DND-41 (cell line): ENCODE measurements around the gene GABRA5.

Source experiments
- CTCF ChIP-seq: IDR thresholded peaks from 2 replicates; pipeline ENCODE4 v1.5.1; 2012; ENCODE audit warnings: borderline replicate concordance, low read length, moderate library complexity, mild to moderate bottlenecking; ENCODE audit not compliant: poor library complexity, severe bottlenecking; ENCODE audit errors: extremely low read depth
- EZH2 ChIP-seq: IDR thresholded peaks from 3 replicates; pipeline ENCODE4 v1.6.1; 2012; ENCODE audit warnings: borderline replicate concordance, low read depth, mild to moderate bottlenecking, moderate library complexity, low read length, inconsistent platforms; ENCODE audit not compliant: severe bottlenecking

- TF ChIP-seq CTCF (no peak), EZH2 (no peak)
Observed at GRCh38 chr15:26872206-26872605, 5.3 kb downstream of the GABRA5 start.
